Astrocyte (in vitro differentiated cells and primary cell): ENCODE measurements around the gene DMBX1. TPM values are rescaled to one million over a fixed set of nuclear protein-coding genes. Genes with fewer than 3 reads are reported as not detected.
A peak's percentile ranks its signal among the peaks of the same experiment; 100 is the strongest.

Experiments
- DNase-seq: peaks from one replicate; pipeline ENCODE4 v3.0.0-alpha.2; 2010; ENCODE audit warnings: low read depth
- FAIRE-seq: peaks from 2 replicates; lab custom pipeline; 2011; peaks lifted over from hg19 to GRCh38; lab: Jason Lieb, UNC
- H2AFZ ChIP-seq: 2 replicates; pipeline ENCODE4 v1.6.0; 2012; ENCODE audit warnings: low read depth, low read length, inconsistent platforms
- H3K27ac ChIP-seq: 2 replicates; pipeline ENCODE4 v1.5.1; 2011; ENCODE audit warnings: low read depth, low read length, inconsistent platforms
- H3K27me3 ChIP-seq: 2 replicates; pipeline ENCODE4 v1.6.0; 2011; ENCODE audit warnings: low read length, inconsistent platforms; ENCODE audit not compliant: insufficient read depth
- H3K36me3 ChIP-seq: 2 replicates; pipeline ENCODE4 v1.5.1; 2011; ENCODE audit warnings: low read length, inconsistent platforms; ENCODE audit not compliant: insufficient read depth
- H3K4me1 ChIP-seq: 2 replicates; pipeline ENCODE4 v1.5.1; 2011; ENCODE audit warnings: low read length, inconsistent platforms; ENCODE audit not compliant: insufficient read depth
- H3K4me2 ChIP-seq: 2 replicates; pipeline ENCODE4 v1.6.0; 2012; ENCODE audit warnings: low read length, inconsistent platforms
- H3K4me3 ChIP-seq: 2 replicates; pipeline ENCODE4 v1.5.1; 2011; ENCODE audit warnings: low read depth, mild to moderate bottlenecking, low read length, inconsistent platforms; ENCODE audit not compliant: insufficient read depth
- H3K79me2 ChIP-seq: 2 replicates; pipeline ENCODE4 v1.6.0; 2012; ENCODE audit warnings: mild to moderate bottlenecking, low read length, inconsistent platforms; ENCODE audit not compliant: insufficient read depth
- H3K9ac ChIP-seq: 2 replicates; pipeline ENCODE4 v1.6.0; 2012; ENCODE audit warnings: mild to moderate bottlenecking, low read length, inconsistent platforms
- H3K9me3 ChIP-seq: 2 replicates; pipeline ENCODE4 v1.5.1; 2012; ENCODE audit warnings: low read depth, mild to moderate bottlenecking, low read length, inconsistent platforms; ENCODE audit not compliant: insufficient read depth
- H4K20me1 ChIP-seq: 2 replicates; pipeline ENCODE4 v1.6.0; 2012; ENCODE audit warnings: low read length, inconsistent platforms; ENCODE audit not compliant: insufficient read depth
- H3K27ac Mint-ChIP-seq: one replicate; pipeline ENCODE4 v1.8.0; 2021; ENCODE audit warnings: mild to moderate bottlenecking, mixed read lengths; ENCODE audit not compliant: unreplicated experiment
- H3K27me3 Mint-ChIP-seq: one replicate; pipeline ENCODE4 v1.8.0; 2021; ENCODE audit warnings: low read depth, mixed read lengths; ENCODE audit not compliant: unreplicated experiment
- H3K36me3 Mint-ChIP-seq: one replicate; pipeline ENCODE4 v1.8.0; 2021; ENCODE audit warnings: low read depth, mixed read lengths; ENCODE audit not compliant: unreplicated experiment
- H3K4me1 Mint-ChIP-seq: one replicate; pipeline ENCODE4 v1.8.0; 2021; ENCODE audit warnings: low read depth, mixed read lengths; ENCODE audit not compliant: unreplicated experiment
- H3K4me3 Mint-ChIP-seq: one replicate; pipeline ENCODE4 v1.8.0; 2021; ENCODE audit warnings: mild to moderate bottlenecking, moderate library complexity, mixed read lengths; ENCODE audit not compliant: unreplicated experiment
- H3K9me3 Mint-ChIP-seq: one replicate; pipeline ENCODE4 v1.8.0; 2021; ENCODE audit warnings: mild to moderate bottlenecking, mixed read lengths; ENCODE audit not compliant: unreplicated experiment
- EZH2 ChIP-seq: IDR thresholded peaks from 2 replicates; pipeline ENCODE4 v1.6.1; 2012; ENCODE audit warnings: mild to moderate bottlenecking, low read length, inconsistent platforms; ENCODE audit not compliant: insufficient read depth
- total RNA-seq: library from RNA; stranded (reverse); gene quantifications from 2 replicates; pipeline ENCODE4 v1.2.1, GENCODE V29; 2021
- TF ChIP-seq, protein P1 (sequence below): IDR thresholded peaks from 2 replicates; pipeline ENCODE4 v1.5.1; 2011; ENCODE audit warnings: low read depth, mild to moderate bottlenecking, inconsistent platforms, low read length, moderate library complexity; ENCODE audit not compliant: insufficient read depth

Gene DMBX1
- total RNA-seq, 1 donor from 2014 or later = 0.07 TPM

DNA sequence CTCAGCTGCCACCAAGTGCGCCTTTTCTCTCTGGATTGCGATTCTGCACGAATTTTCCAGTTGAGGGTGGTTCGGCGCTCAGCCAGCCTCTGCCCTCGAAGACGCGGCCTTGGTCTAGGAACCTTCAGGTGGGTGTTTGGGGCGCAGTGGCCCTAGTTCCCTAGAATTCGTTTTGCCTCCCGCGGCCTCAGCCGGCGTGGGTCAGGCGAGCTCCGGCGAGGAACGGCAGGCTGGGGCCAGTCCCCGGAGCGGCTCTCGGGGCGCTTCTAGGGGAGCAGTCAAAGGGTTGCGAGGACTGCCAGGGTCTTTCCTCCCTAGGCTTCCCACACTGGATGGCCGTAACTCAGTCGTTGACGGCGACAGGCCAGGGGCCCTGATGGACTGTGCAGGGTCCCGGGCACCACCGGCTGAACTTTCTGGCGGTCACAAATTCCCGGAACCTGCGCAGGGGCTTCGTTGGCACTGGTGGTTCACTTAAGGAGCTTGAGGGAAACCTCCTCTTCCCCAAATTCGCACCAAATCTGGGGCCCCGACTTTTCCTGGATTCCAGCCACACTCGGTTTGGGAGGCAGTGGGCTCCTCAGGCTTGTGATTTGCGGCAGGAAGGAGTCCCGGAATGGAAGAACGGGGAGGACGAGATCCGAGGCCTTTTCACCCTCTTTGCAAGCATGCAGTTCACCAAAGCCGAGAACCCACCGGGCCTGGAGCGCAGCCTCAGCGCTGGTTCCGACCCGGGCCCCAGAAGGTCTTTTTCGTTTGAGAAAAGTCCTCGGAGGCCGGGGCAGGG lies 1.2 kb downstream of the DMBX1 start:
- Histone ChIP-seq H3K9me3 (no peaks in the 10 kb centered on the region), H3K9ac (no peak overlapping the region), H3K79me2 (no peaks in the 10 kb centered on the region), H3K4me1 (peaks cover 5% of the 10 kb centered on the region), H3K27ac (no peak overlapping the region), H3K4me2 (no peak overlapping the region), H3K27me3 (peaks cover 95% of the 10 kb centered on the region), H3K4me3 (no peak overlapping the region), H4K20me1 (peaks cover 21% of the 10 kb centered on the region), H3K36me3 (no peaks in the 10 kb centered on the region), H2AFZ (no peak overlapping the region)
- FAIRE-seq (no peak), DNase-seq (no peak)
- H3K27ac Mint-ChIP-seq = no peak overlapping the region
- no peak overlapping the region for H3K4me3 Mint-ChIP-seq
- TF ChIP-seq EZH2 = peak; percentile 88
- TF ChIP-seq, protein P1, sequence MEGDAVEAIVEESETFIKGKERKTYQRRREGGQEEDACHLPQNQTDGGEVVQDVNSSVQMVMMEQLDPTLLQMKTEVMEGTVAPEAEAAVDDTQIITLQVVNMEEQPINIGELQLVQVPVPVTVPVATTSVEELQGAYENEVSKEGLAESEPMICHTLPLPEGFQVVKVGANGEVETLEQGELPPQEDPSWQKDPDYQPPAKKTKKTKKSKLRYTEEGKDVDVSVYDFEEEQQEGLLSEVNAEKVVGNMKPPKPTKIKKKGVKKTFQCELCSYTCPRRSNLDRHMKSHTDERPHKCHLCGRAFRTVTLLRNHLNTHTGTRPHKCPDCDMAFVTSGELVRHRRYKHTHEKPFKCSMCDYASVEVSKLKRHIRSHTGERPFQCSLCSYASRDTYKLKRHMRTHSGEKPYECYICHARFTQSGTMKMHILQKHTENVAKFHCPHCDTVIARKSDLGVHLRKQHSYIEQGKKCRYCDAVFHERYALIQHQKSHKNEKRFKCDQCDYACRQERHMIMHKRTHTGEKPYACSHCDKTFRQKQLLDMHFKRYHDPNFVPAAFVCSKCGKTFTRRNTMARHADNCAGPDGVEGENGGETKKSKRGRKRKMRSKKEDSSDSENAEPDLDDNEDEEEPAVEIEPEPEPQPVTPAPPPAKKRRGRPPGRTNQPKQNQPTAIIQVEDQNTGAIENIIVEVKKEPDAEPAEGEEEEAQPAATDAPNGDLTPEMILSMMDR = no peak
- no peaks in the 10 kb centered on the region for H3K36me3 Mint-ChIP-seq
- H3K4me1 Mint-ChIP-seq = peaks cover 9% of the 10 kb centered on the region
- H3K9me3 Mint-ChIP-seq = peaks cover 8% of the 10 kb centered on the region
- H3K27me3 Mint-ChIP-seq = peaks cover 89% of the 10 kb centered on the region

DNA sequence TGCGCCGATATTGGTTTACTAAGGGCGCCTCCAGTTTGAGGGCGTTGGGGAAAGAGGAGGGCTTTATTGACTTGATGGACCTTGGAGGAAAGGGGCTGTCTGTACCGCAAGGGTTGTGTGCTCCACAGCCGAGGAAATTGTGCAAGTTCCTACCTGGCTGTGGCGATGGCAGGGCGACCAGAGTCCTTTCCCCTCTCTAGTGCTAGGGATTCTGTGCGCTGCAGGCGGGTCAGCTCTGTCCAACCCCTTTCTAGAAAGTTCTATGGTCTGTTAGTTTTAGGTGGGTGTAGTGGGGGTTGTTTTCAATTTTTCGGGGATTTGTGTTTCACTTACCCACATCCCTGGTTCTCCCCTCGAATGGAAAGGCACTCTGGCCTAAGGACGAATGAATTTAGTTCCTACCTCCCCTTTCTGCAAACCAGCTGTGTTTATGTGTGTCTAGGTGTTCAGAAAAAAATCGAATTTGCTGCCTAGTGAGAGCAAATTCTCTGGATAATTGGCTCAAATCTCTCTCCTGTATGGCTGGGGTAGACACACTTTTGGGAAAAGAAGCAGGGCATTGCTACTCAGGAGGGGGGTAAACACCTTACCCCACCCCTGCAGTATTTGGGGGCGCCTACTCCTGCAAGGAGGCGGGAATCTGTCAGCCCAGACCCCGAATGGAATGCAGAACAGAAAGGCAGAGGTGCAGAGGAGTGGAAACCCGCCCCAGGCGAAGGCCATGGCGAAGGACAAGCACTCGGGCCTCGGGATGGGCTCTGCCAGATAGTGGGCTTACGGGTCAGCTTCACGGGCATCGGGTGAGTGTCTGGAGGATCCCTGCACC lies 2.0 kb downstream of the DMBX1 start:
- DNase-seq = no peak
- no peak for FAIRE-seq
- Mint-ChIP-seq H3K4me3 (peak overlapping the region; percentile 43), H3K36me3 (no peaks in the 10 kb centered on the region), H3K27ac (no peak overlapping the region), H3K4me1 (peaks cover 9% of the 10 kb centered on the region), H3K27me3 (peaks cover 92% of the 10 kb centered on the region), H3K9me3 (peaks cover 9% of the 10 kb centered on the region)
- no peak overlapping the region for H3K4me2 ChIP-seq
- no peaks in the 10 kb centered on the region for H3K79me2 ChIP-seq
- no peak overlapping the region for H3K9ac ChIP-seq
- no peaks in the 10 kb centered on the region for H3K9me3 ChIP-seq
- TF ChIP-seq EZH2 = no peak
- TF ChIP-seq, protein P1 = no peak
- H3K27ac ChIP-seq = no peak overlapping the region
- no peak overlapping the region for H2AFZ ChIP-seq
- peaks cover 5% of the 10 kb centered on the region for H3K4me1 ChIP-seq
- H4K20me1 ChIP-seq = peaks cover 21% of the 10 kb centered on the region
- no peak overlapping the region for H3K4me3 ChIP-seq
- H3K36me3 ChIP-seq = no peaks in the 10 kb centered on the region
- peaks cover 95% of the 10 kb centered on the region for H3K27me3 ChIP-seq
